Vagina (tissue), 2 donors: ENCODE data around the gene FAM149B1.

ENCODE experiments used
- POLR2A ChIP-seq, 2 donors: fragments of 450-650 bp; IDR thresholded peaks; one replicate each; pipeline ENCODE4 v1.6.1; 2017; ENCODE audit warnings: antibody characterized with exemption in 2 of 2, mild to moderate bottlenecking in 2 of 2, moderate library complexity in 2 of 2
- POLR2AphosphoS5 ChIP-seq, 2 donors: sonication (generic); formaldehyde crosslinking; IDR thresholded peaks; one replicate each; pipeline ENCODE4 v1.9.0; 2017; ENCODE audit warnings: antibody characterized with exemption in 2 of 2, mild to moderate bottlenecking in 2 of 2, low read depth in 1 of 2; ENCODE audit not compliant: insufficient read depth in 1 of 2
- TF ChIP-seq, protein P1 (sequence below), 3 experiments: fragments of 450-650 bp in 2 of 3; fragments of 200-600 bp in 1 of 3; sonication (generic) in 1 of 3; IDR thresholded peaks; one replicate each; pipeline ENCODE4 v1.5.1; 2017 to 2019; ENCODE audit warnings: antibody characterized with exemption in 3 of 3, mild to moderate bottlenecking in 2 of 3, moderate library complexity in 2 of 3

DNA sequence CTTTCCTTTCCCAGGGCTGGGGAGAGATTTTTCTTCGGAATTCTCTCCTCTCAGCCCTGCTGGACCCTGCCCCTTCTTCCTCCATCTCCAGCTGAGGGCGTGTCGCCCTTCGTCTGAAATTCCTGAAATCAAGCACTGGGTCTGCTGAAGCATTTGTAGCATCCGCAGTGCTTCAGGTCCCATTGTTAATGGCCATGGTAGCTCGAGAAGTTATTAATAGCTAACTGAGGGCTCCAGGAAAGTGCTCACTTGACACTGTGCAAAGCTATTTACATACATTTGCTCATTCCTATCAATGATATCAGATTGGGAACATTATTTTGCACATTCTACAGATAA lies 515 bp downstream of the FAM149B1 start:
- TF ChIP-seq, protein P1, sequence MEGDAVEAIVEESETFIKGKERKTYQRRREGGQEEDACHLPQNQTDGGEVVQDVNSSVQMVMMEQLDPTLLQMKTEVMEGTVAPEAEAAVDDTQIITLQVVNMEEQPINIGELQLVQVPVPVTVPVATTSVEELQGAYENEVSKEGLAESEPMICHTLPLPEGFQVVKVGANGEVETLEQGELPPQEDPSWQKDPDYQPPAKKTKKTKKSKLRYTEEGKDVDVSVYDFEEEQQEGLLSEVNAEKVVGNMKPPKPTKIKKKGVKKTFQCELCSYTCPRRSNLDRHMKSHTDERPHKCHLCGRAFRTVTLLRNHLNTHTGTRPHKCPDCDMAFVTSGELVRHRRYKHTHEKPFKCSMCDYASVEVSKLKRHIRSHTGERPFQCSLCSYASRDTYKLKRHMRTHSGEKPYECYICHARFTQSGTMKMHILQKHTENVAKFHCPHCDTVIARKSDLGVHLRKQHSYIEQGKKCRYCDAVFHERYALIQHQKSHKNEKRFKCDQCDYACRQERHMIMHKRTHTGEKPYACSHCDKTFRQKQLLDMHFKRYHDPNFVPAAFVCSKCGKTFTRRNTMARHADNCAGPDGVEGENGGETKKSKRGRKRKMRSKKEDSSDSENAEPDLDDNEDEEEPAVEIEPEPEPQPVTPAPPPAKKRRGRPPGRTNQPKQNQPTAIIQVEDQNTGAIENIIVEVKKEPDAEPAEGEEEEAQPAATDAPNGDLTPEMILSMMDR (IDR thresholded peaks at IDR 0.05): no peak
- TF ChIP-seq POLR2A (IDR thresholded peaks at IDR 0.05) (no peak), POLR2AphosphoS5 (IDR thresholded peaks at IDR 0.05; ENCODE audit: insufficient read depth in 1 of 2, low read depth in 1 of 2) (no peak)
